DMS153 (cell line): ENCODE measurements around the gene RFPL2.
"Not testable (repeated sequence)": the region's sequence is repeated elsewhere in the genome, so short reads cannot be mapped to it uniquely, and the experiment has no call there.

Experiments
- DNase-seq: peaks from one replicate; lab custom pipeline; 2025; lab: John Stamatoyannopoulos, UW

RFPL2 gene

GRCh38 chr22:32164075-32164860, 40.6 kb downstream of the RFPL2 start:
- no peak for DNase-seq

- DNase-seq = not testable (repeated sequence)
Measured at GRCh38 chr22:32160411-32160810, 44.5 kb downstream of the RFPL2 start.

DNA sequence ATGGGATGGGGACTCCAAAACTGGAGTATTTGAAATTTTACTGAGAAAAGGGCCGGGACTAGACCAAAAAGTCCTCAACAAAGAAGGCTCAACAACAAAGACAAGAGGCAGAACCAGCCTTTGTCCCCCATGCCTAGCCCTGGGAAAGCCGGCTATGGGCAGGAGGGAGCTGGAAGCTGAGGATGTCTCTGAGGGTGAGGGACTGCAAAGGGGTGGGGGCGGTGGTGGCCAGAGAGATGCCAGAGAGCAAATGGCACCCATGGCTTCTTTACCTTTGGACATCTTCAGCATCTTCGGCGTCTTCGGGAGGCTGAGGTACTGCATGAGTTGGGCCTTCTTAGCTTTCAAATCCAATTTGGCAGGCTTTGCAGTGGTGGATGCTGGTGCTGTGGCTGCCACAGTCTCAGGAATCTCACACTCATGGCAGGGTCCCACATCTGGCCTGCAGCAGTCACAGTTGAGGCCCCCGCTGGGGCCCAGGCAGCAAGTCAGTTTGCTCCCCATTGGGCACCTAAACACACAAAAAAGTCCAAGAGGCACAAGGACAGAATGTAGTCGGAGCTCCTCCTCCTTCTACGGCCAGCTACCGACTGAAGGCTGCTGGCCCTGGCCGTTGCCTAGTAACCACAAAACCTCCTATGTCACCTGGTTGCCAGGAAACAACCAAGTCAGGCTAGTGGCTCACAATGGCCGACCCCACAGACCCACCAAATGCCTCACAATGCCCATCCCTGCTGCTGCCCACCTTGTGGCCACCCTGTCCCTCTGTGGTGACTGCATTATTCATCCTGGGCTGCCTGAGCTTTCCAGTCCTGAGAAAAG, 46.0 kb downstream of the RFPL2 start, which contains the start of gene C22orf42:
TSS of gene C22orf42 (minus strand) at position 592 of the 822 bp plus-strand sequence. CDS start at position 504, 88 bp downstream.
- DNase-seq = no peak

- DNase-seq = not testable (repeated sequence)
Measured at GRCh38 chr22:32157632-32158031, 47.2 kb downstream of the RFPL2 start.

DNA sequence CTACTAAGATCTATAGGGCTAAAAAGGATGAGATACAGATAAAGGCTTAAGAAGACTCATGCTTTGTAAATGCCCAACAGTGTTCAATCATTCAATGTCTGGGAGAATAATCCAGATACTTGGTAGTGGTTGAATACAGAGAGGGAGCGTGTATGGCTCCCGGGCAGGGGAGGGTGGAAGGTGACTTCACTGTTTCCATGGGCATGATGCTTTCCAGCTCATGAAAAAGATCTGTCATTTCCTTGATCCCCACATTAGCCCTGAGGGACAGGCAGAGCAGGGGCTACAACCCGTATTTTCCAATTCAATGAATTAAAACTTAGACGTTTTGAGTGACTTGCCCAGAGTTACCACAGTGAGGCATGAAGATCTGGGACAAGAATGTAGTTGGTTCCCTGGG, 50.1 kb downstream of the RFPL2 start:
- not testable (repeated sequence) for DNase-seq

- not testable (repeated sequence) for DNase-seq
Measured at GRCh38 chr22:32151641-32152040, 53.2 kb downstream of the RFPL2 start.

DNA sequence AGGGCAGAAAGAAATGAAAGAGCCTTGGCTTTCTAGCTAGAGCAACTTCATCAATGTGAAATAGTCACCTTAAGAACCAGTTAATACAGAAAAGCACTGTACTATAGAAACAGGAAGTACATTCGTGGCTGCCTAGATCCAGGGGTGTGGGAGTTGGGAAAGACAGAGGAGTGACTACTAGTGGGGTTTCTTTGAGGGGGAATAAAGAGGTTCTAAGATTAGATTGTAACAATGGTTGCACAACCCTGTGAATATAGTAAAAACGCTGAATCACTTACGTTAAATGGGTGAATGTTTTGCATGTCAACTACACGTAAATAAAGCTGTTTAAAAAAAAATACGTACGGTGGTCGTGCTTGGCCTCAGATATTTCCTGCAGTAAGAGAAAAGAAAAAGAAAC, 54.2 kb downstream of the RFPL2 start:
- not testable (repeated sequence) for DNase-seq

- DNase-seq = not testable (repeated sequence)
Measured at GRCh38 chr22:32148372-32148771, 56.5 kb downstream of the RFPL2 start.

DNA sequence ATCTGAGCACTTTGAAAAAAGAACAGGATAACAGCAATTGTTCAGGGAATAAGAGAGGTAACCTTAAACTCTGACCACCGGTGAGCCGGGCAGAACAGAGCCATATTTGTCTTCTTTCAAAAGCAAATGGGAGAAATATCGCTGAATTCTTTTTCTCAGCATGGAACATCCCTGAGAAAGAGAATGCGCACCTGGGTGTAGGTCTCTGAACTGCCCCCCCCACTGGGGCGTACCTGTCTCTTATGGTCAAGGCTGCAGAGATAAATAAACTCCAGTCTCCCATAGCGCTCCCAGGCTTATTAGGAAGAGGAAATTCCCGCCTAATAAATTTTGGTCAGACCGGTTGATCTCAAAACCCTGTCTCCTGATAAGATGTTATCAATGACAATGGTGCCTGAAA, 57.7 kb downstream of the RFPL2 start:
- DNase-seq = not testable (repeated sequence)

DNA sequence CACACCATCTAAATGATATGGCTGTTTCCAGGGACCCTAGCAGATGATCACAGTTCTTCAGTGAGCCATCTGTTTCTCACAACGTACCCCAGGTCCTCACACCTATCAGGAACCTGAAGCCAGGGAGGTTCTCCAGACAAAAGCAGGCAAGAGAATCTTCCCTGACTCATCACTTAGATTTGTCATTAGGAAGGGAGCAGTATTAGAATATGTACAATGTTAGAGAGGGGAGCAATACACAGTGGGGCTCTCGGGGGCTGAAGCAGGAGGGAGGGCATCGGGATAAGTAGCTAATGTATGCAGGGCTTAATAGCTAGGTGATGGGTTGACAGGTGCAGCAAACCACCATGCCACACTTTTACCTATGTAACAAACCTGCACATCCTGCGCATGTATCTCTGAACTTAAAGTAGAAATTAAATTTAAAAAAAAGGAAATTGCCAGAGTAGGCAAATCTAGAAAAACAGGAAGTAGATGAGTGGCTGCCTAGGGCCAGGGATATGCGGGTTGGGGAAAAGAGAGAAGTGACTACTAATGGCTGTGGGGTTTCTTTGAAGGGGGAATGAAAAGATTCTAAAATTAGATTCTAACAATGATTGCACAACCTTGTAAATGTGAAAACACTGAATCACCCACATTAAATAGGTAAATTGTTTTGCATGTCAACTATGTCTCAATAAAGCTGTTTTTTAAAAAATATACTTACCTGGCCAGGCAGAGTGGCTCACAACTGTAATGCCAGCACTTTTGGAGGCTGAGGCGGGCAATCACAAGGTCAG, 60.2 kb downstream of the RFPL2 start:
- DNase-seq = no peak

DNA sequence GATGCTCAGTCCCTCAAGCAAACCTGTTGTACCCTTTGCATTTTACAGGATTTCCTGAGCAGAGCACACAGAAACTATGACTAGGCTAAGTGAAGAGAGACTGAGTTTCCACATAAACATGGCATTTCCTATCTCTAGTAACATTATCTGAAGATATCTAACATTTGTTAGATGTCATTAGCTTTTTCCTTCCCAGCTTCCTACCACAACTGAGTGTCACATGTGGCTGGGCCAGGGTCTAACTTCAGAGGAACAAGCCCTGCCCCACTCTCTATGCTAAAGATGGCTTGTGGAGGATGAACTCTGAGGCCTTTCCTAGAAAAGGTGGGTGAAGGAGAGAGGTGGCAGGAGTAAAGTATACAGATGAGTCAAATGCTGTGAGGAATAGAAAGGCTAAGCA, 62.3 kb downstream of the RFPL2 start:
- DNase-seq = no peak

DNA sequence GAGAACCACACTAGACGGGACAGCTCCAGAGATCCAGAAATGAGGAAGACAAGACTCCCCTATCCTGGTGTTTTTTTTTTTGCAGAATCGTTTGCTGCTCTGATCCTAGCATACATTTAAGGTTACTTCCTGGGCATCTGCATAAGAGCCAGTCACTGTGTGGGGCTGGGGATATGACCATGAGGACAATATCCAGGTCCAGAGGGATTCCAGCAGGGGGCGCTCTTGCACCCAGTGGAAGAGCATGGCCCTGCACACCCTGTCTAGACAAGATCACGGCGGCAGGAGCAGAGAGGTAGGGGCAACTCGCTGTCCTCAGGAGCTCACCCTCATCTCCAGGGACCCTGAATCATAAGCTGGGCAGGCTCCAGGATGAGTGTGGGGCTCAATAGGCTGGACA, 64.2 kb downstream of the RFPL2 start:
- DNase-seq = peak; percentile 34
